GM19452 (cell line): ENCODE measurements around the gene BTBD16.

Experiments used
- ATAC-seq: cut with Tn5 transposase; IDR thresholded peaks from one replicate; pipeline ENCODE4 v1.9.1; 2021; ENCODE audit not compliant: unreplicated experiment

BTBD16 gene

GRCh38 chr10:122308417-122309141 lies 37.5 kb downstream of the BTBD16 start:
- ATAC-seq: no peak

- no peak for ATAC-seq
Observed at GRCh38 chr10:122310311-122311050, 39.4 kb downstream of the BTBD16 start.

GRCh38 chr10:122311051-122311410 lies 39.9 kb downstream of the BTBD16 start:
- no peak for ATAC-seq

- no peak for ATAC-seq
Observed at GRCh38 chr10:122311716-122312115, 40.6 kb downstream of the BTBD16 start.

- ATAC-seq: no peak
Observed at GRCh38 chr10:122316224-122316884, 45.3 kb downstream of the BTBD16 start.

- no peak for ATAC-seq
Observed at GRCh38 chr10:122321960-122322359, 50.9 kb downstream of the BTBD16 start.

- no peak for ATAC-seq
Observed at GRCh38 chr10:122323189-122323588, 52.1 kb downstream of the BTBD16 start.

- ATAC-seq: no peak
Observed at GRCh38 chr10:122323941-122324675, 53.0 kb downstream of the BTBD16 start.

GRCh38 chr10:122325235-122325634 lies 54.1 kb downstream of the BTBD16 start:
- no peak for ATAC-seq

- ATAC-seq: no peak
Observed at GRCh38 chr10:122326385-122326784, 55.3 kb downstream of the BTBD16 start.

- ATAC-seq: no peak
Observed at GRCh38 chr10:122326806-122327205, 55.7 kb downstream of the BTBD16 start.

- no peak for ATAC-seq
Observed at GRCh38 chr10:122327237-122328206, 56.4 kb downstream of the BTBD16 start.

- no peak for ATAC-seq
Observed at GRCh38 chr10:122328676-122329075, 57.6 kb downstream of the BTBD16 start.

GRCh38 chr10:122329416-122329815 lies 58.3 kb downstream of the BTBD16 start:
- no peak for ATAC-seq

- ATAC-seq: no peak
Observed at GRCh38 chr10:122331100-122331499, 60.0 kb downstream of the BTBD16 start.

GRCh38 chr10:122331615-122332446 lies 60.7 kb downstream of the BTBD16 start:
- no peak for ATAC-seq

GRCh38 chr10:122333037-122333436 lies 61.9 kb downstream of the BTBD16 start:
- no peak for ATAC-seq

GRCh38 chr10:122336332-122336731 lies 65.2 kb downstream of the BTBD16 start:
- ATAC-seq: no peak

- no peak for ATAC-seq
Observed at GRCh38 chr10:122336961-122337360, 65.9 kb downstream of the BTBD16 start.
